Stimulated activated CD8-positive, alpha-beta memory T cell treated with anti-CD3 and anti-CD28 coated beads, Interleukin-15, amount 100 ng/mL, for 48 hours (primary cell): ENCODE measurements around the gene IFNW1.

Experiments used
- DNase-seq, 2 donors: peaks; one replicate each; pipeline ENCODE4 v3.0.0-alpha.2; 2020; ENCODE audit warnings: low read depth in 2 of 2

IFNW1 gene

DNA sequence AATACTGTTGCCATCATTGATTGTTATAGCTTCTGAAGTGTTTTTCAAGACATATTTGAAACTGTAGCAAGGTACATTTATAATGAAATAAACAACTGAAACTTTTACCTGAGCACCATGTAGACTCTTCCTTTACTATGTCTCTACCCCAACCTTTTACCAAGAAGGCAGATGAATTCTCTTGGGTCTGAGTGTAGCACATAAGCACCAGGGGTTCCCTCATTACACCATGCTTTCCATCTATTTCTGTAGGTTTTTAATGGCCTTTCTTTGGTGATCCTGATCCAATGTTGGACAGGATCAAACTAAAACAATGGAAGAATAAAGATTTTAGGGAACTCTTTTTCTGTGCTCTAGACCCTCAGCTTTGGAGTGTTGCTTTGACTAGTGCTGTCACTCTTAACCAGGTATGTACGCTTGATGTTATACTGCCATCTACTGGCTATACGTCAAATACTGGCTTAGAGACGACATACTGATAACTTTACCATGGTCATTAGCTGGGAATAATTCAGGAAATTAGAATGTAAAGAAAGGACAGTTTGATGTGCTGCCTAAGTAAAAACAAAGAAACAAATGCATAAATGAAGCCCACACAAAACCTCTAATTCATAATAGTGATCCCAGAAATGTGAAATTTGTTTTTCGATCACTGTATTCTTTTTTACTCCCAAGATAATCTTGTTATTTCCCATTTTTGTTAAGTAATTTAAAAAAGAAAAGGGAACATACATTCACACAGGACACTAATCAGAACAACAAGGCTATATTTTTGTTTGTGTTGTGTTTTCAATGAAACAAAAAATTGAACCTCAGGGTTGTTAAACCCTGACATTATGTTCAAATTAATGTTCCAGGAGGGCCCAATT is 30.7 kb downstream of the IFNW1 start:
- no peak for DNase-seq

GRCh38 chr9:21104787-21105186 is 36.8 kb downstream of the IFNW1 start:
- no peak for DNase-seq

DNA sequence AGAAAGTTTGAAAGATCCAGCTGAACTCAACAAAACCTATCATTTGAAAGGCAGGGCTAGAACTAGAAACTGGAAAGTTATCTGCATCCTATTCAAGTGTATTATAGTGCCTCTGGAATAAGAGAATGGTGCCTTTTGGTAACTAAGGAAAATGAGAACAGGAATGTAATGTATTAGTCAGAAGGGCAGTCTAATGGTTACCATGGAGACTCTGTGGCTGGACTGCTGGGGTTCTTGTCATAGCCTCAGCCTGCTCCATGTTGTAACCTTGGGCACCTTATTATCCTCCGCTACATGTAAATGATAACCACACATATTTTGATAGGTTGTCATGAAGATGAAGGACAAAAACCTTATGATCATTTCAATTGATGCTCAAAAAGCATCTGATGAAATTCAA is 39.3 kb downstream of the IFNW1 start:
- DNase-seq = no peak

DNA sequence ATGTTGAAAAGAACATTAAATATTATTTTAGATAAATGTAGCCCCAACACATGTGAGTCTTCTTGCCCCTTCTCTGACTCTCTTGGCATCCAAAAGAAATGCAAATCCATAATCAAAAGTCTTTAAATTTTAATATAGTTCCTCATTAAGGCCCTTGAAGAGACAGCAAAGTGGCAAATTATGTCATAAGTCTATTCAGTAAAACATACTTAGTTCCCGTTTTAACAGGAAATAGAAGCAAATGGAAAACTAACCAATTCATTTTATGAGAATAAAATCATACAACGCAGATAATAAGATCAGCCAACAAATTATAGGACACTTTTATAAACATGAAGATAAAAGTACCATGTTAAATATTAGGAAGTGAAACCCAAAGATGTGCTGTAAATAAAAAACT is 43.8 kb downstream of the IFNW1 start:
- no peak for DNase-seq

GRCh38 chr9:21096901-21097255 is 44.8 kb downstream of the IFNW1 start:
- DNase-seq = no peak

GRCh38 chr9:21096172-21096900 is 45.3 kb downstream of the IFNW1 start:
- no peak for DNase-seq

DNA sequence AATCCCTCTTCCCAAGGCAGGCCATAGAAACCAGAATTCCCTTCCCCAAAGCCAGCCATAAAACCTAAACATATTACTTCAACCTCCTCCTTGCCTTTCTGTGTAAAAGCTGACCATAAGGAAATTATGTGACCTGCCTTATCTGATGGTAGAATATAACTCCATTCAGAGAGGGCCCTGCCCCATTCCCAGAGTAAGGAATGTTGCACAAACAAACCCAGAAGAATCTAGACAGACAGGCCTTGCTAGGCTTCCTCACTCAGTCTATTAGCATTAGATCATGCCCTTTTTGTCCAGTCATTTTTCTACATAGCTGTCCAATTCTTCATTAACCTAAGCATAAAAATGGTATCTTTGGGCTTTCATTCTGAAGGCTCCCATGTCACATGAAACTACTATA is 46.1 kb downstream of the IFNW1 start:
- no peak for DNase-seq
